Body of pancreas (tissue), 4 donors: ENCODE measurements around the gene BCCIP. TPM values are rescaled to one million over a fixed set of nuclear protein-coding genes. Genes with fewer than 3 reads are reported as not detected.

Experiments used
- ATAC-seq: fragments of 150-250 bp; one replicate; pipeline ENCODE4 v1.9.1; 2016
- DNase-seq, 4 donors: peaks; one replicate each; pipeline ENCODE4 v3.0.0-alpha.2; 2019
- H3K27ac ChIP-seq, 4 donors: fragments of 200-600 bp; sonication (generic); 1 replicate in 3 of 4; 2 replicates in 1 of 4; pipeline versions ENCODE4 v1.5.1 to v1.6.1; 2016 to 2019; ENCODE audit warnings: mild to moderate bottlenecking in 1 of 4, mixed read lengths in 1 of 4, moderate library complexity in 1 of 4
- H3K27me3 ChIP-seq, 2 donors: fragments of 200-600 bp; sonication (generic); one replicate each; pipeline ENCODE4 v1.6.0; 2016; ENCODE audit warnings: mild to moderate bottlenecking in 1 of 2
- H3K36me3 ChIP-seq, 2 donors: fragments of 200-600 bp; sonication (generic); replicated peaks in 1 of 2; 2 replicates each; pipeline ENCODE4 v1.5.1; 2016; ENCODE audit warnings: low read depth in 2 of 2; ENCODE audit not compliant: insufficient read depth in 1 of 2
- H3K4me1 ChIP-seq: fragments of 200-600 bp; sonication (generic); one replicate; pipeline ENCODE4 v1.6.0; 2016
- H3K4me3 ChIP-seq, 2 donors: fragments of 200-600 bp; sonication (generic); 1 replicate in 1 of 2; 2 replicates in 1 of 2; pipeline ENCODE4 v1.5.1; 2016 to 2019
- H3K9me3 ChIP-seq, 3 donors: fragments of 200-600 bp; sonication (generic); 1 replicate in 2 of 3; 2 replicates in 1 of 3; pipeline ENCODE4 v1.5.1; 2016
- POLR2A ChIP-seq, 3 donors: fragments of 450-650 bp; IDR thresholded peaks; one replicate each; pipeline ENCODE4 v1.6.1; 2016; ENCODE audit warnings: antibody characterized with exemption in 3 of 3, mild to moderate bottlenecking in 2 of 3
- WGBS, 2 donors: methylation state at CpG; one replicate each; pipeline ENCODE4 v1.1.5; 2017; 5-methylcytosine and 5-hydroxymethylcytosine counted together
- intact Hi-C: fragments of 100-400 bp; cut with DNase I; formaldehyde crosslinking; loops from one replicate; pipeline ENCODE4 v1.15.1; 2023
- total RNA-seq, 2 donors: library from RNA; depleted of rRNA; stranded (reverse); fragments of >200 nt; gene quantifications; one replicate each; pipeline ENCODE4 v1.1.0, GENCODE V29; 2016
- TF ChIP-seq, protein P1 (sequence below), 7 experiments: fragments of 450-650 bp in 4 of 7; fragments of 200-600 bp in 3 of 7; sonication (generic) in 3 of 7; IDR thresholded peaks; one replicate each; pipeline ENCODE4 v1.5.1; 2016 to 2019; ENCODE audit warnings: antibody characterized with exemption in 7 of 7

BCCIP gene
- total RNA-seq, 2 donors from 2014 or later, result 16.2 to 31.4 TPM

DNA sequence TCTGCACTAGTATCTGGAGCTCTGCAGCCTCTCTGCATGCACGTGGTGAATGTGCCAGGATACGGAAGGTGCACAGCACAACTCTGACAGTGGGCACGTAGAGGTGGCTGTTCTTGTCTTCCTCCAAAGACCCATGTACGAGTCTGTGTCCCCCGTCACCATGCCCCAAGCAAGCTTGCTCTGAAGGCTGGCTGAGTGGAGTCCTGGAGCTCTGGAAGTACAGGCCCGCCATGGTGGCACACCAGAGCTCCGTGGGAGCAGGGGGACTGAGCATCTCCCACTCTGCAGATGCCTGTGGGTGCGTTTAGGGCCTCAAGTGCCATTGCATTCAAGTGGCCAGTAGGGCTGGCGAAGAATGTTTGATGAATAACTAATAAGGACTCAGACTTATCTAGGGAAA lies 17.1 kb downstream of the BCCIP start:
- no peak overlapping the region for H3K27ac ChIP-seq
- DNase-seq, result no peak
- no peaks in the 10 kb centered on the region for H3K27me3 ChIP-seq
- ATAC-seq, result no peak
- 91 to 97% methylated on average over 9 of the region's 9 CpGs for WGBS, 2 donors
- H3K4me3 ChIP-seq, result no peak overlapping the region
- peaks cover 33% of the 10 kb centered on the region for H3K4me1 ChIP-seq
- TF ChIP-seq, protein P1, sequence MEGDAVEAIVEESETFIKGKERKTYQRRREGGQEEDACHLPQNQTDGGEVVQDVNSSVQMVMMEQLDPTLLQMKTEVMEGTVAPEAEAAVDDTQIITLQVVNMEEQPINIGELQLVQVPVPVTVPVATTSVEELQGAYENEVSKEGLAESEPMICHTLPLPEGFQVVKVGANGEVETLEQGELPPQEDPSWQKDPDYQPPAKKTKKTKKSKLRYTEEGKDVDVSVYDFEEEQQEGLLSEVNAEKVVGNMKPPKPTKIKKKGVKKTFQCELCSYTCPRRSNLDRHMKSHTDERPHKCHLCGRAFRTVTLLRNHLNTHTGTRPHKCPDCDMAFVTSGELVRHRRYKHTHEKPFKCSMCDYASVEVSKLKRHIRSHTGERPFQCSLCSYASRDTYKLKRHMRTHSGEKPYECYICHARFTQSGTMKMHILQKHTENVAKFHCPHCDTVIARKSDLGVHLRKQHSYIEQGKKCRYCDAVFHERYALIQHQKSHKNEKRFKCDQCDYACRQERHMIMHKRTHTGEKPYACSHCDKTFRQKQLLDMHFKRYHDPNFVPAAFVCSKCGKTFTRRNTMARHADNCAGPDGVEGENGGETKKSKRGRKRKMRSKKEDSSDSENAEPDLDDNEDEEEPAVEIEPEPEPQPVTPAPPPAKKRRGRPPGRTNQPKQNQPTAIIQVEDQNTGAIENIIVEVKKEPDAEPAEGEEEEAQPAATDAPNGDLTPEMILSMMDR (IDR thresholded peaks at IDR 0.05), result no peak
- TF ChIP-seq POLR2A (IDR thresholded peaks at IDR 0.05), result no peak
- H3K9me3 ChIP-seq, result no peaks in the 10 kb centered on the region
- intact Hi-C loops, result no loop called here
- H3K36me3 ChIP-seq, result peaks cover 15 to 24% of the 10 kb centered on the region in 2 donors

DNA sequence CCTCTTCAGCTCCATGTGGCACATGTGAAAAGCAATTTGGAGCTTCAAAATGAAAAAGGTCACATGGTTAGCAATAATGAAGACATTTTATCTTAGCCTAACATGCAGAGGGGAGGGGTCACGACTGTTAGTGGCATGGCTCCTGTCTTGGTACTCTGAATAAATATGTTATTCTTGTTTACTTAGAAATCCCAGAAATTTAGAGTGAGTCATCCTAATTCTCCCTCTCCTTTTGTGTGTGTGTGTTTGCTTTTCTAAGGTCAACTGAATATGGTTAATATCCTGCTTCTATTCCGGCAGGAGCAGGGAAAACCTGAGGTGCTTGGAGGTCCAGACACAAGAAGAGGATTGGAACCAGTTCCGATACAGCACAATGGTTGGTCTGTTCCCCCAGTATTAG lies 17.6 kb downstream of the BCCIP start:
- H3K36me3 ChIP-seq, result peaks cover 15 to 24% of the 10 kb centered on the region in 2 donors
- no peaks in the 10 kb centered on the region for H3K27me3 ChIP-seq
- no peak for ATAC-seq
- H3K27ac ChIP-seq, result peak overlapping the region in 1 of 4 donors; percentile 26
- H3K4me1 ChIP-seq, result peaks cover 39% of the 10 kb centered on the region
- TF ChIP-seq POLR2A (IDR thresholded peaks at IDR 0.05), result no peak
- TF ChIP-seq, protein P1 (IDR thresholded peaks at IDR 0.05), result no peak
- no peaks in the 10 kb centered on the region for H3K9me3 ChIP-seq
- DNase-seq, result no peak
- intact Hi-C loops, result no loop called here
- H3K4me3 ChIP-seq, result no peak overlapping the region
- WGBS, 2 donors, result 65 to 74% methylated on average over 3 of the region's 3 CpGs

DNA sequence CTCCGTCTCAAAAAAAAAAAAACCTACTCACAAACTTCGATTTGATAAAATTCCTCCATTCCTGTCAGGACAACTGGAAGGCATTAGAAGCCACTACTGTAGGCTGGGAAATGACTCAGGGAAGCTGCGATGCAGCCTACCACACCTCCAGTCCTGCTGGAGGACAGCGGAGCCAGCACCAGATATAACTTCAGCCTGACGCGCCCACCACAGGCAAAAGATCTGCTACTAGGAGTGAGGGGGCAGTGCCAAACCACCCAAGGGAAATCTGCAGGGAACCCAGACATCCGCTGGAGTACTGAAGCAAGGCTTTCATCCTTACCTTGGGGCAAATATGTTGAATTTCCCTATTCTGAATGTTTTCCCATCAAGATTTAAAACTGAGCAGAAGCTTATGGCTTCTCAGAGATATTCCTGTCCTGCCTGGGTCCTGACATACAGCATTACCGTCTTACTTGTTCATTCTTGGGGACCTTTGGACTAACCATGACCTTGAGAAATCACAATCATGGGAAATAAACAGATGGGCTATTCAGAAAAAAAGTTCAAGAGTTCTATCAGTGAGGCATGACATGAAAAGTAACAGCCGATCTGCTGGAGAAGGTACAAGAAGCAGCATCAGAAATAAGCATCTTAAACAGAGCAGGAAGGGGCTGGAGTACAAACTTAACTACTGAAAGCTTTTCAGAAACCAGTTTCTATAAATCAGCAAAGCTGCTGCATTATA lies 20.4 kb downstream of the BCCIP start:
- ATAC-seq (peak; percentile 70), DNase-seq (peak; percentile 25 to 45 (median 33))
- Histone ChIP-seq H3K36me3 (peaks cover 6 to 7% of the 10 kb centered on the region in 2 donors), H3K4me1 (peaks cover 56% of the 10 kb centered on the region), H3K27me3 (no peaks in the 10 kb centered on the region), H3K9me3 (no peaks in the 10 kb centered on the region), H3K4me3 (no peak overlapping the region), H3K27ac (peak overlapping the region; percentile 60 to 77 (median 74))
- TF ChIP-seq POLR2A (IDR thresholded peaks at IDR 0.05), result peak in 1 of 3 donors; percentile 17
- TF ChIP-seq, protein P1 (IDR thresholded peaks at IDR 0.05), result no peak
- intact Hi-C loops, result no loop called here
- 27 to 46% methylated on average over 5 to 9 of the region's 9 CpGs for WGBS, 2 donors

DNA sequence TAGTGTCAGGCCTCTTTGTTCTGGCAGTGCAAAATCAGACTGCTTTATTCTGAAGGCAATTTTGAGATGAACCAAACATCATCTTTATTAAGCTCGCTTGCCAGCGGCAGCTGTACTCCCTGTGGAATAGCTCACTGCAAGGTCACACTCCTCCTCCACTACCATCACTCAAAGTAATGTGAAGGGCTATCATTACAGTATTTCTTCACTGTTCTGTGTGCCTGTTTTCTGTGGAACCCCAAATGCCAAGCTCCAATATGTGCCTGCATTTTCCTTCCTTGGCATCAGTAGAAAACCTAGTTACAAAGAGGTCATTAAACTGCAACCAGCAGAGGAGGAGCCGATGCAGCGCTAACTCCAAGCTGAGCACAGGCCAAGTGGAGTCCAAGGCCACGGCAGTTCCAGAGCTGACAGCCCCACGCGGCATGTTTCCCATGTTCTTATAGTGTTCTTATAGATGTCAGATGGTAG lies 21.4 kb downstream of the BCCIP start:
- H3K27ac ChIP-seq, result peak overlapping the region; percentile 60 to 77 (median 74)
- peaks cover 61% of the 10 kb centered on the region for H3K4me1 ChIP-seq
- intact Hi-C loops, result no loop called here
- peak; percentile 73 for ATAC-seq
- no peak overlapping the region for H3K4me3 ChIP-seq
- peaks cover 6 to 7% of the 10 kb centered on the region in 2 donors for H3K36me3 ChIP-seq
- 12 to 21% methylated on average over 7 of the region's 7 CpGs for WGBS, 2 donors
- no peaks in the 10 kb centered on the region for H3K27me3 ChIP-seq
- TF ChIP-seq, protein P1 (IDR thresholded peaks at IDR 0.05), result no peak
- no peak for TF ChIP-seq POLR2A (IDR thresholded peaks at IDR 0.05)
- DNase-seq, result peak; percentile 68 to 86 (median 84)
- H3K9me3 ChIP-seq, result no peaks in the 10 kb centered on the region
